Small intestine (tissue), 7 donors: ENCODE results near the gene NOTCH1. TPM values are rescaled to one million over a fixed set of nuclear protein-coding genes. Genes with fewer than 3 reads are reported as not detected.
"Not testable (repeated sequence)": the region's sequence is repeated elsewhere in the genome, so short reads cannot be mapped to it uniquely, and the experiment has no call there.

Experiments
- DNase-seq, 2 donors: peaks; one replicate each; pipeline versions ENCODE4 v3.0.0 to v3.0.0-alpha.2; 2013
- FAIRE-seq: peaks from 2 replicates; lab custom pipeline; 2012; peaks lifted over from hg19 to GRCh38; lab: Jason Lieb, UNC
- H3K27ac ChIP-seq, 3 donors: one replicate each; pipeline ENCODE4 v1.5.1; 2013; ENCODE audit warnings: low read length in 2 of 3, mild to moderate bottlenecking in 2 of 3, control low read depth in 1 of 3, inconsistent platforms in 1 of 3, low read depth in 1 of 3, moderate library complexity in 1 of 3
- H3K27me3 ChIP-seq, 3 donors: one replicate each; pipeline ENCODE4 v1.6.1; 2013; ENCODE audit warnings: low read length in 3 of 3, inconsistent platforms in 1 of 3; ENCODE audit not compliant: control insufficient read depth in 3 of 3, insufficient read depth in 3 of 3
- H3K36me3 ChIP-seq, 3 donors: one replicate each; pipeline ENCODE4 v1.6.1; 2013; ENCODE audit warnings: low read length in 3 of 3, inconsistent platforms in 1 of 3, low read depth in 1 of 3, mild to moderate bottlenecking in 1 of 3, moderate library complexity in 1 of 3; ENCODE audit not compliant: control insufficient read depth in 3 of 3, insufficient read depth in 2 of 3
- H3K4me1 ChIP-seq, 3 donors: one replicate each; pipeline ENCODE4 v1.6.1; 2013; ENCODE audit warnings: low read length in 2 of 3, inconsistent platforms in 1 of 3, low read depth in 1 of 3, mild to moderate bottlenecking in 1 of 3, moderate library complexity in 1 of 3; ENCODE audit not compliant: control insufficient read depth in 3 of 3, insufficient read depth in 2 of 3
- H3K4me3 ChIP-seq, 3 donors: one replicate each; pipeline ENCODE4 v1.5.1; 2013; ENCODE audit warnings: low read length in 3 of 3, control low read depth in 1 of 3, inconsistent platforms in 1 of 3, low read depth in 1 of 3, mild to moderate bottlenecking in 1 of 3, moderate library complexity in 1 of 3
- H3K9me3 ChIP-seq, 2 donors: one replicate each; pipeline ENCODE4 v1.6.1; 2013; ENCODE audit warnings: low read depth in 1 of 2, low read length in 1 of 2; ENCODE audit not compliant: control insufficient read depth in 2 of 2, insufficient read depth in 1 of 2
- WGBS, 3 donors: extraction: QIAGEN DNeasy Blood & Tissue Kit; methylation state at CpG; one replicate each; pipeline ENCODE4 v1.1.7; 2013; 5-methylcytosine and 5-hydroxymethylcytosine counted together
- polyA plus RNA-seq, 4 donors: library from polyadenylated mRNA; stranded (reverse) in 3 of 4; unstranded in 1 of 4; fragments of 200-250 nt in 3 of 4; fragments of 120-200 nt in 1 of 4; gene quantifications; one replicate each; pipeline versions ENCODE4 v1.2.1 to v1.2.3, GENCODE V29; 2013
- donor health status: healthy with polysubstance abuse.
- donor health status: control.
- donor health status: control.
- donor health status: Bipolar disorder and iron deficiency.
- donor health status: healthy.

The NOTCH1 gene
- polyA plus RNA-seq, 4 donors: 1.8 to 19.8 (median 7.3) TPM

DNA sequence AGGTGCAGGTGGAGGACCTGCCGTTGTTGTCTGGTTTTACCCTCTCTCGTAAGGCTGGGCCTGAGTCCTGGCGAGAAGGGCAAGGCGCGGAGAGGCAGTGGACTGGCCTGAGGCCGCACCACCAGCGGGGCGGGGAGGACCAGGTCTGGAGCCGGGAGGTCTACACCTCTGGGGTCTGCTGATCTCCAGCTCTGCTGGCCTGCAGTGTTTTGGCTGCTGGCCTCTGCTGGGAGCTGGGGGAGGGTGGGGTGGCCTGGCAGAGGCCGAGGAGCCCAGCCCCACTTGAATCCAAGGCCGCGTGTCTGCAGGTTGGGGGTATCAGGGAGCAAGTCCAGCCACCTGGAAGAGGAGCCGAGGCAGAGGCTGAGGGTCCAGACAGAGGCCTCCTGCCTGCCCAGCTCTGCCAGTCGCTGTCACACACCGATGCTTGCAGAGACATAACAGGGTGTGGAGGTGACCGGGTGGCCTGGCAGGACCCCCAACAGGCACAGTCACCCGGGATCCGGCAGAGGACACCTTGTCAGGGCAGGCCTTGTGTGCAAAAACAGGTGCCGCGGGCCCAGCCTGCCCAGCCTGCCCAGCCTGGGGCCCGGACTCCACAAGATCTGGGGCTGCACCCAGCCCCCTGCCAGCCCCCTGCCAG, 29.9 kb upstream of the NOTCH1 start:
- H3K36me3 ChIP-seq: no peaks in the 10 kb centered on the region
- H3K4me1 ChIP-seq: peaks cover 0 to 7% (median 0%) of the 10 kb centered on the region in 3 donors
- 85 to 90% (median 89%) methylated on average over 18 to 21 of the region's 21 CpGs for whole genome bisulfite sequencing, 3 donors
- H3K27me3 ChIP-seq: no peaks in the 10 kb centered on the region
- DNase-seq (no peak), FAIRE-seq (no peak)
- no peak overlapping the region for H3K4me3 ChIP-seq
- no peaks in the 10 kb centered on the region for H3K9me3 ChIP-seq
- H3K27ac ChIP-seq: no peak overlapping the region

DNA sequence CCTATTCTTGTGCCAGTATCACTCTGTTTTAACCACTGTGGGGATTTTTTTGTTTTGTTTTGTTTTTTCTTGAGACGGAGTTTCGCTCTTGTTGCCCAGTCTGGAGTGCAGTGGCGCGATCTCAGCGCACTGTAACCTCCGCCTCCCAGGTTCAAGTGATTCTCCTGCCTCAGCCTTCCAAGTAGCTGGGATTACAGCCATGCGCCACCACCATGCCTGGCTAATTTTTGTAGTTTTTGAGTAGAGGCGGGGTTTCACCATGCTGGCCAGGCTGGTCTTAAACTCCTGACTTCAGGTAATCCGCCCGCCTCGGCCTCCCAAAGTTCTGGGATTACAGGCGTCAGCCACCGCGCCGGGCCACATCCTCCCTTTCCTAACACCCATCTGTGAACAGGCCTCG, 28.8 kb upstream of the NOTCH1 start:
- not testable (repeated sequence) for H3K36me3 ChIP-seq, H3K4me3 ChIP-seq, FAIRE-seq, DNase-seq, H3K27ac ChIP-seq, H3K27me3 ChIP-seq, H3K4me1 ChIP-seq, H3K9me3 ChIP-seq
- WGBS, 3 donors: 91 to 95% (median 93%) methylated on average over 15 to 16 of the region's 16 CpGs

DNA sequence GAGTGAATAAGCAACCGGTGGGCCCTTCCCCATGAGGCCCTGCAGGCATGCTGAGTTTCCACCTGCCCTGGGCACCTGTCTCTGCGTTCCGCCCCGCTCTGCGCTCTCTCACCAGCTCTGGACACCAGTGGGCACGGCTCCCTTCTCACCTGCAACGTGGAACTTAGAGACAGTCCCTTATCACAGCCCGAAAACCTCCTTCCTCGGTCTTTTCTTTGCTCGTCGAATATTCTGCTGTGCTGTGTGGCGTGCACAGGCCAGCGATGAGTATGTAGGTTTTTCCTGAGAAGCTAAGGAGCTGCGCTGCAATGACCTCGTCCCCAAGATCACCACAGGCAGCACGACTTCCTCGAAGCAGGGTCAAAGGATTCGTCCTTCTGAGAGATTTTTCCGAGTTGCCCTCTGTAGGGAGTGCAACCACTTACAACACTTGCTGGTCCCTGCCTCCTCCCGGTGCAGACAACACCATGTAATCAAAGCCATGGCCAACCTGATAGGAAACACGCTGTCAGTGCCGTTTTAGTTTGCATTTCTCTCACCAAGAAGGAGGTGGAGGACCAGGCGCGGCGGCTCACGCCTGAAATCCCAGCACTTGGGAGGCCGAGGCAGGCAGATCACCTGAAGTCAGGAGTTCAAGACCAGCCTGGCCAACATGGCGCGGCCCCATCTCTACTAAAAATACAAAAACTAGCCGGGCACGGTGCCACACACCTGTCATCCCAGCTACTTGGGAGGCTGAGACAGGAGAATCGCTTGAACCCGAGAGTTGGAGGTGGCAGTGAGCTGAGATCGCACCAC, 27.2 kb upstream of the NOTCH1 start:
- H3K36me3 ChIP-seq: no peaks in the 10 kb centered on the region
- 84 to 85% (median 85%) methylated on average over 34 of the region's 34 CpGs for WGBS, 3 donors
- H3K27ac ChIP-seq: no peak overlapping the region
- no peaks in the 10 kb centered on the region for H3K27me3 ChIP-seq
- H3K4me3 ChIP-seq: no peak overlapping the region
- FAIRE-seq: no peak
- no peaks in the 10 kb centered on the region for H3K9me3 ChIP-seq
- DNase-seq: no peak
- peaks cover 0 to 5% (median 0%) of the 10 kb centered on the region in 3 donors for H3K4me1 ChIP-seq

DNA sequence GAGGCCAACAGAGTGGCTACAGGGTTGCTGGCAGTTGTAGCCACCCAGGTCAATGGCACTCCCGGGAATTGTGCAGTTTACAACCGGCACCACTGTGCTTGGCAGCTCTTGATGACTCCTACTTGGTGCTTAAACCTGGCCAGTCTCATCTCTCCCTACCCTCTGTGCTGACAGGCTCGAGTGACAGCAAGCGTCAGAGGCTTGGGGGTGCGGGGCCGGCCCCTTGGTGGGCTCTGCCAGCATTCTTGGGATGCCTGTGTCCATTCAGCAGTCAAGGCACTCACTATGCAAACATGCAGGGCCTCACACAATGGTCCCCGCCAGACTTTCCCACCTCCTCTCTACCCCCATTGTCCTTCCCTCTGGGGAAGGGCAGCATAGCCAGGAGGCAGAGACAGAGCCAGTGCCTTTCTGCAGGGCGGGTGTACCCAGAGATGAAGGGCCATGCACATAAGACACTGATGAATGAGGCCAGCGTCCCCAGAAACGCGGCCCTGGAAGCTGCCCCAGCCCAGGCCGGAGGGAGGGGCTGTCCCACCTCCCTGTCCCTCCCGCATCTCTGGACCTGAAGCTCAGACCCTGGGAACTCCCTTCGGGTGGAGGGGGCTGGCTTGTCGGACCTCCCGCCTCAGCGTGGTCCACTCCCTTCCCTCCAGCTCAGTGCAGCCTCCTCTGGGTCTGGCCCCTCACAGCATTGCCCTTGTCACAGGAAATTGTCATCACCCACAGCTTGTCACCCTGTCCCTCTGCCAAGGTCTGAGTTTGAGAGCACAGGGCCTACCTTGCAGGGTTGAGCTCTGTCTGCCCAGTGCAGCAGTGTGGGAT, 26.4 kb upstream of the NOTCH1 start:
- Histone ChIP-seq H3K4me1 (peaks cover 0 to 12% (median 0%) of the 10 kb centered on the region in 3 donors), H3K9me3 (no peaks in the 10 kb centered on the region), H3K27me3 (peaks cover 0 to 4% (median 0%) of the 10 kb centered on the region in 3 donors), H3K36me3 (no peaks in the 10 kb centered on the region), H3K27ac (no peak overlapping the region), H3K4me3 (no peak overlapping the region)
- no peak for FAIRE-seq
- WGBS, 3 donors: 65 to 83% (median 75%) methylated on average over 16 to 17 of the region's 17 CpGs
- DNase-seq: no peak

DNA sequence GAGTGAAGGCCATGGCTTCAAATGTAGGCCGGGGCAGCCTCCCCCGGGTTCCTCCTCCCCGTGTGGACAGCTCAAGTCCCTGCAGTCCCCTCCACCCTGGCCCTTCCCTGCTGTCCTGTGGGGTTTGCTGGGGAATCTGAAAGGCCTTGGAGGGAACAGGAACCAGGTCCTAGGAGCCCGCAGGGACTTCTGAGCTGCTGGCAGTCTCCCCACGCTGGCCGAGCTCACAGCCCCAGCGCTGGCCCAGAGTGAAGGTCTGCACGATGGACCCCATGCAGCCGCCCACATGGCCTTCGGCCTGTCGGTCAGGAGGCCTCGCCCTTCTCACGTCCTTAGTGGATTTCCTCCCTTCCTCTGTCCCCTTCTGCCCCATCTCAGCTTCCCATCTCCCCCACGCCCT, 25.7 kb upstream of the NOTCH1 start:
- no peak for FAIRE-seq
- Histone ChIP-seq H3K27ac (no peak overlapping the region), H3K9me3 (no peaks in the 10 kb centered on the region), H3K4me1 (peaks cover 0 to 12% (median 0%) of the 10 kb centered on the region in 3 donors), H3K36me3 (no peaks in the 10 kb centered on the region), H3K27me3 (peaks cover 0 to 4% (median 0%) of the 10 kb centered on the region in 3 donors), H3K4me3 (no peak overlapping the region)
- no peak for DNase-seq
- 75 to 84% (median 82%) methylated on average over 14 of the region's 14 CpGs for WGBS, 3 donors

DNA sequence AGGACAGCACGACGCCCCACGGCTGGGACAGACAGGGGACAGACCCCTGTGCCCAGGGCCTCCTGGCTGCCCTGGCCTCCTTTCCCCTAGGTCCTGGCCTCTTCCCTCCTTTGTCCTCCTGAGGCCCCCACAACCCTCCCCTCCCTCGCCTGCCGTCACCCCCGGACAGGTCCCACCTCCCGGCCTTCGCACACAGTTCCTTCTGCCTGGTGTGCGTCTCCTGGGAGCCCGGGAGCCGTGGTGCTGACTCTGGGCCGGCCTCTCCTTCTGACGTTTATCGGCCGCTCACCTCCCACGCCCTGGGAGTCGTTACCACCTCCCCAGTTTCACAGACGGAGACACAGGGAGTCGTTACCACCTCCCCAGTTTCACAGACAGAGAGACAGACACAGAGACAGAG, 25.1 kb upstream of the NOTCH1 start:
- Histone ChIP-seq H3K27ac (no peak overlapping the region), H3K36me3 (no peaks in the 10 kb centered on the region), H3K4me3 (no peak overlapping the region), H3K4me1 (peaks cover 0 to 12% (median 0%) of the 10 kb centered on the region in 3 donors), H3K9me3 (no peaks in the 10 kb centered on the region), H3K27me3 (peaks cover 0 to 4% (median 0%) of the 10 kb centered on the region in 3 donors)
- 83 to 90% (median 90%) methylated on average over 19 of the region's 19 CpGs for WGBS, 3 donors
- no peak for FAIRE-seq
- no peak for DNase-seq

DNA sequence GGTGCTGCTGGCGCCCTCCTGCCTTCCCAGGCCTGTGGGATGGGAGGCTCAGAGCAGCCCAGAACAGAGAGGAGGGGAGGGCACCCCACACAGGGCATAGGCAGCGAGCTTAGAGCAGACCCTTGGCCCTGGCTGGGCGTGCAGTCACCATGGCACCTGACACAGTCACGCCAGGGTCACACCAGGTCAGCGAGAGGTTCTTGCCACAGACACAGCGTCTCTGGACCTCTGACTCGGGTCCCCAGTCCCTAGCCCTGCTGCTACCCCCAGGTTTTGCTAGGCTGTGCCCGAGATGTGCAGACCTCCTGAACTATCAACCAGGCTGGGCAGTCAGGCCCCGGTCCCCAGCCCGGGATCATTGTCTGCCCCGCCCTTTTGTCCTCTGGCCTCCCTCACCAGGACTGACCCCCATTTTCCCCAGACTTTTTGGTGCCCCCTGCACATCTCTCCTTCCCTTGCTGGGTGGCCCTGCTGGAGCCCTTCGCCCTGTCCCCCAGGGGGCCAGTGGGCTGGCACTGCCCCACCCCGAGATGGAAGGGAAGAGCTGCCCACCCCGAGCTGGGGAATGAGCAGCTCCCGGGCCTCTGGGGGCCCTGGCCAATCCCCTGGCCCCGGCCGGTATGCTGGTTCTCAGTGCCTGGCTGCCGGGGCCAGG, 24.5 kb upstream of the NOTCH1 start:
- DNase-seq (no peak), FAIRE-seq (no peak)
- Histone ChIP-seq H3K36me3 (no peaks in the 10 kb centered on the region), H3K9me3 (no peaks in the 10 kb centered on the region), H3K27me3 (peaks cover 0 to 4% (median 0%) of the 10 kb centered on the region in 3 donors), H3K4me3 (no peak overlapping the region), H3K4me1 (peaks cover 0 to 17% (median 0%) of the 10 kb centered on the region in 3 donors), H3K27ac (no peak overlapping the region)
- WGBS, 3 donors: 80 to 88% (median 85%) methylated on average over 16 to 18 of the region's 18 CpGs
